Activated B cell treated with CpG ODN at 0.5 μM for 24 hours (primary cell): ENCODE results near the gene PGF. TPM values are rescaled to one million over a fixed set of nuclear protein-coding genes. Genes with fewer than 3 reads are reported as not detected.
A peak's percentile ranks its signal among the peaks of the same experiment; 100 is the strongest.
"Not testable (repeated sequence)": the region's sequence is repeated elsewhere in the genome, so short reads cannot be mapped to it uniquely, and the experiment has no call there.

ENCODE experiments used
- ATAC-seq: fragments of 200-7000 bp; cut with Tn5 transposase; one replicate; pipeline ENCODE4 v1.10.0; 2021; ENCODE audit warnings: low read depth, mild to moderate bottlenecking, moderate library complexity
- CTCF ChIA-PET: fragments of 350-600 bp; sonication (Branson Sonifier 250); formaldehyde crosslinking; loops from one replicate; lab custom pipeline; 2021; ENCODE audit warnings: antibody characterized with exemption; lab: Charles Lee
- POLR2A ChIA-PET: fragments of 350-600 bp; sonication (Branson Sonifier 250); formaldehyde crosslinking; loops from one replicate; lab custom pipeline; 2021; ENCODE audit warnings: antibody characterized with exemption; lab: Charles Lee
- DNase-seq: peaks from one replicate; pipeline ENCODE4 v3.0.0; 2022
- H3K27ac Mint-ChIP-seq: one replicate; pipeline ENCODE4 v1.8.0; 2020; ENCODE audit warnings: mixed read lengths
- H3K27me3 Mint-ChIP-seq: one replicate; pipeline ENCODE4 v1.8.0; 2021; ENCODE audit warnings: mixed read lengths
- H3K36me3 Mint-ChIP-seq: one replicate; pipeline ENCODE4 v1.8.0; 2021; ENCODE audit warnings: low read depth, mixed read lengths
- H3K4me1 Mint-ChIP-seq: one replicate; pipeline ENCODE4 v1.8.0; 2021; ENCODE audit warnings: mixed read lengths
- H3K4me3 Mint-ChIP-seq: one replicate; pipeline ENCODE4 v1.8.0; 2020; ENCODE audit warnings: mild to moderate bottlenecking, mixed read lengths
- H3K9me3 Mint-ChIP-seq: one replicate; pipeline ENCODE4 v1.8.0; 2020; ENCODE audit warnings: mixed read lengths
- CTCF ChIP-seq: fragments of 200-600 bp; IDR thresholded peaks from one replicate; pipeline ENCODE4 v1.8.0; 2022; ENCODE audit warnings: antibody characterized with exemption, mild to moderate bottlenecking
- intact Hi-C: fragments of 100-400 bp; cut with micrococcal nuclease; formaldehyde crosslinking; loops from one replicate; pipeline ENCODE4 v1.15.1; 2024
- total RNA-seq: library from RNA; stranded (reverse); gene quantifications from 2 replicates; pipeline ENCODE4 v1.2.3, GENCODE V29; 2022

The PGF gene
- total RNA-seq, 1 donor from 2014 or later, result not detected

GRCh38 chr14:74936151-74936550, 19.2 kb downstream of the PGF start:
- peaks cover 2% of the 10 kb centered on the region for H3K27me3 Mint-ChIP-seq
- intact Hi-C loops, result no loop called here
- DNase-seq, result no peak
- peaks cover 51% of the 10 kb centered on the region for H3K4me1 Mint-ChIP-seq
- no peak overlapping the region for H3K4me3 Mint-ChIP-seq
- ATAC-seq, result no peak
- ChIA-PET CTCF (interaction anchor here (1.1 to 1.6 kb wide), 3 partner anchors 10 to 30 kb away, joined by 3 to 8 read pairs (median 3); no protein-coding TSS in a partner anchor), POLR2A (interaction anchor here (0.7 kb wide), 1 partner anchor 113 kb away, joined by 3 read pairs; no protein-coding TSS in a partner anchor)
- H3K27ac Mint-ChIP-seq, result no peak overlapping the region
- H3K36me3 Mint-ChIP-seq, result no peaks in the 10 kb centered on the region
- TF ChIP-seq CTCF, result no peak
- no peaks in the 10 kb centered on the region for H3K9me3 Mint-ChIP-seq

- Mint-ChIP-seq H3K9me3 (no peaks in the 10 kb centered on the region), H3K36me3 (no peaks in the 10 kb centered on the region), H3K27me3 (peaks cover 2% of the 10 kb centered on the region), H3K27ac (no peak overlapping the region), H3K4me1 (peaks cover 42% of the 10 kb centered on the region), H3K4me3 (no peak overlapping the region)
- DNase-seq (no peak), ATAC-seq (no peak)
- intact Hi-C loops, result no loop called here
- CTCF ChIA-PET, result no interaction called here
- POLR2A ChIA-PET, result interaction anchor here (0.7 kb wide), 1 partner anchor 113 kb away, joined by 3 read pairs; no protein-coding TSS in a partner anchor
- TF ChIP-seq CTCF, result no peak
These were observed 20.1 kb downstream of the PGF start for GRCh38 chr14:74935360-74935680.

- POLR2A ChIA-PET, result interaction anchor here (1.4 kb wide), 1 partner anchor 11 kb away, joined by 3 read pairs; the partner anchor contains the start of gene RPS6KL1
- DNase-seq (no peak), ATAC-seq (peak; percentile 79)
- H3K4me3 Mint-ChIP-seq, result no peak overlapping the region
- H3K9me3 Mint-ChIP-seq, result no peaks in the 10 kb centered on the region
- H3K4me1 Mint-ChIP-seq, result peaks cover 36% of the 10 kb centered on the region
- peaks cover 2% of the 10 kb centered on the region for H3K27me3 Mint-ChIP-seq
- no peaks in the 10 kb centered on the region for H3K36me3 Mint-ChIP-seq
- CTCF ChIA-PET, result interaction anchor here (1.0 to 1.5 kb wide), 2 partner anchors 73 to 153 kb away, joined by 3 to 4 read pairs; no protein-coding TSS in a partner anchor
- TF ChIP-seq CTCF, result no peak
- no peak overlapping the region for H3K27ac Mint-ChIP-seq
- intact Hi-C loops, result no loop called here
These were observed 20.7 kb downstream of the PGF start for GRCh38 chr14:74934476-74935359.

- no peaks in the 10 kb centered on the region for H3K9me3 Mint-ChIP-seq
- no peak overlapping the region for H3K27ac Mint-ChIP-seq
- no peak overlapping the region for H3K4me3 Mint-ChIP-seq
- ChIA-PET POLR2A (interaction anchor here (1.4 kb wide), 1 partner anchor 11 kb away, joined by 3 read pairs; the partner anchor contains the start of gene RPS6KL1), CTCF (interaction anchor here (1.0 to 1.5 kb wide), 2 partner anchors 73 to 154 kb away, joined by 3 to 4 read pairs; no protein-coding TSS in a partner anchor)
- peaks cover 2% of the 10 kb centered on the region for H3K27me3 Mint-ChIP-seq
- ATAC-seq (no peak), DNase-seq (no peak)
- intact Hi-C loops, result no loop called here
- no peaks in the 10 kb centered on the region for H3K36me3 Mint-ChIP-seq
- H3K4me1 Mint-ChIP-seq, result peaks cover 29% of the 10 kb centered on the region
- no peak for TF ChIP-seq CTCF
These were observed 21.4 kb downstream of the PGF start for GRCh38 chr14:74934041-74934440.

GRCh38 chr14:74932936-74933335, 22.5 kb downstream of the PGF start:
- ATAC-seq, H3K27me3 Mint-ChIP-seq, CTCF ChIA-PET, H3K9me3 Mint-ChIP-seq, intact Hi-C loops, H3K4me3 Mint-ChIP-seq, DNase-seq, H3K27ac Mint-ChIP-seq, POLR2A ChIA-PET, H3K36me3 Mint-ChIP-seq: not testable (repeated sequence)
- H3K4me1 Mint-ChIP-seq, result peaks cover 26% of the 10 kb centered on the region
